ENCODE measurements around the gene MAN1A1.
"Not testable (repeated sequence)": the region's sequence is repeated elsewhere in the genome, so short reads cannot be mapped to it uniquely, and the experiment has no call there.

MAN1A1 gene

GRCh38 chr6:119303164-119303887, 46.2 kb downstream of the MAN1A1 start:
- no peak for DNase-seq (ENCODE audit: low spot score)

DNA sequence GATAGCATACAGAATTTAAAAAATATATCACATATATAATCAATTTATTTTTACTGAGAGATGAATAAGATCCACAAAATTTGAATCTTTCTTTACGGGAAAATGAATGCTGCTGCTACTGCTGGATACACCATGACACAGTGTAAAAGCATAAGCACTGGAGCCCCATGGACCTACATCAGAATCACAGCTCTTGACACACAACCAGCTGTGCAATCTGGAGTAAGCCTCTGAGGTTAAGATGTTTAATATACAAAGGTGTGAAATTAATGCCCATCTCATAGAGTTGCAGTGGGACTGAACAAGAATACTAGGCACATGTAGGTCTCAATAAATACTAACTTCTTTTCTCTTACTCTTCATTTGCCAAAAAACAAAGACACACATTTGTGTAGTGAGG, 48.1 kb downstream of the MAN1A1 start:
- DNase-seq (ENCODE audit: low spot score), result no peak

DNA sequence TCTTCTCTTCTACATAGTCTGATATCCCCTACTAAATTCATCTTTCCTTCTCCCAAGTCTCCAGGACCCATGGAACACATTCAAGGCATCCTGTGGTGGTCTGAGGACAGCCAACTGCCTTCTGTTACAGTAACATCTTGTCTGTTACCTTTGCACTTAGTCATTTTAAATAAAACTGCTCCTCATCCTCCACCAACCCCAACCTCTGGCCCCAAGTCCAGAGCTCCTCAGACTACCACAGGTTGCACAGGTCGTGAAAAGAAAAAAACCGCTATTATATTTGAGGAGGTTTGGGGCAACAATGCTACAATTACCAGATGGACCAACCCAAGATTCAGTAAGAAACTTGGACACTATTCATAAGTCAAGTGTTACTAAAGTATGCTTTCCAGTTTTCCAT, 49.9 kb downstream of the MAN1A1 start:
- no peak for DNase-seq (ENCODE audit: low spot score)

GRCh38 chr6:119297049-119297448, 52.5 kb downstream of the MAN1A1 start:
- DNase-seq (ENCODE audit: low spot score), result no peak

DNA sequence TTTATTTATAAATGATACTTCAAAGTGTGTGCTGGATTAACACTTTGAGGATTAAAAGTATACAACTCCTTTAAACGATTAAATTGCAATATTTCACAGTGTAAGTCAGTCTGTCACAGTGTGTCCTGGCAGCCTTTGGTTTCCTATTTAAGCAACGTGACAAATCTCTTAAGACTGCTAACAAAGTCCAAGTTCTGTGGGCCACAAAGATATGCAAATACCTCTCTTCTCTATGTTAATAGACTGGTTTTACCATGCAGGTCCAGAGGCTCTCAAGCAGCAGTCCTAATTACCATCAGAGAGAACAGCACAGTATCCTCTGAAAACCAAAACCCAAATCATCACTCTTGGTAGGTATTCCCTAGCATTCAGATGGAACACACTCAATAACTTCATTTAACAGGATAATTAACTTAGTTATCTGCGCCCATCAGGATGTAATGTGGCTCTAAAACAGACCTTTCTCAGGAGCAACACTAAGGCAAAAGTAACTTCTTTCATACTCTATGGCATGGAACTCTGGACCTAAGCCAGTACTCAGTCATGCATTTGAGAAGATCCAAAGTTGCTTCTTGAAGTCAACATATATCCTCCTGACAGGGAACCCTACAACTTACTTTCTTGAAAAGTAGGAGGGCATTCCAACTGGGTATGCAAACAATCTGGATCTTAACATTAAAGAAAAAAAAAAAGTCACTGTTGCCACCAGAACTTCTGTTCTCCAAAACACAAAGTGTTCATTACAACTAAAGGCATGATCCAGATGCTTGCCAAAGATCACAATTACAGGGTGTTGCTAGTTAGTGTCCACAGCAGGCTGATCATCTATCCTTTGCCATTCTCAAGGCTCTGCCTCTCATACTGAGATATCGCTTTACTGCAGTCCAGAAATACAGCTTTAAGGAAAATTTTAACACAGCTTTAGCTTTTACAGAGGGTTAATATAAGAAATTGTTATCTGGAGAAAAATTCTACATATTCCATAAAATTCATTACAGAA, 53.2 kb downstream of the MAN1A1 start:
- no peak for DNase-seq (ENCODE audit: low spot score)

DNA sequence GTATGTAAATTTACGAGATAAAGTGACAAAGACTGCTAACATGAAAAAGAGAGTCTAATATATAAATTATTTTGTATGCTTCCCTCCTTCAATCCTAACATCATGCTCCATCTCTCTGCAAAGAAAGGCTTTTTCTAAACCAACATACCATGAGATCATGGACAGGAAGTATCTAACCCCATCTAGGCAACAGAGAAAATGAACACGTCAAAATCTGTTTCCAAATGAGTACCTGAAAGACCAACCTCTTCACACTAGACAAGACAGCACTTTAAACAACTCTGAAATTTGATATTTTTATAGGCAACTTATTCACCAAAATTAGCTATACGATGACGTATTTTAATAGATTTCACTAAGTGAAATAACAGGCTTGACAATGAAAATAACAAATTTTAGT, 54.6 kb downstream of the MAN1A1 start:
- no peak for DNase-seq (ENCODE audit: low spot score)

DNA sequence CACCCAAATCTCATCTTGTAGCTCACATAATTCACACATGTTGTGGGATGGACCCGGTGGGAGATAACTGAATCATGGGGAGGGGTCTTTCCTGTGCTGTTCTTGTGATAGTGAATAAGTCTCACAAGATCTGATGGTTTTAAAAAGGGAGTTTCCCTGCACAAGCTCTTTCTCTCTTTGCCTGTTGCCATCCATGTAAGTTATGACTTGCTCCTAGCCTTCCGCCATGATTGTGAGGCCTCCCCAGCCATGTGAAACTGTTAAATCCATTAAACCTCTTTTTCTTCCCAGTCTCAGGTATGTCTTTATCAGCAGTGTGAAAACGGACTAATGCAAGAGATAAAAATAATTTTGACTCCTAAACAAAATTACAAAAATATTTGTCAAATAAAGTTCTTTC, 58.5 kb downstream of the MAN1A1 start:
- not testable (repeated sequence) for DNase-seq (ENCODE audit: low spot score)

DNA sequence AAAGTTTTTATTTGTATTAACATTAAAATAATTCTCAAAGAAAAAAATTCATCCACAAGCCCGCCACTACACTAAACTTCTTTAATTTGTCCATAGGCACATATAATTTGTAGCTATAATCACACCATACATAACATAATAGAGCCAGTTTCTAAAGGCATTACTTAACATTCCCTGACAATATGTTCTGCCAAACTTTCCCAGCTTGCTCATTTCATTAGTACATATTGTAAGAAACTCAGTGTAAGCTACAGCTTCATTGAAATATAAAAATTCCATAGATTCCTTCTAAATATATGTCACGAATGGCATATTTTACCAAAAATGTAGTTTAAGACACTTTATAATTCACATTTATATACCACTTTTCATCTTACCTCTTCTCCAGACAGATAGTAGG, 59.3 kb downstream of the MAN1A1 start:
- DNase-seq (ENCODE audit: low spot score), result no peak

GRCh38 chr6:119289651-119290050, 59.9 kb downstream of the MAN1A1 start:
- no peak for DNase-seq (ENCODE audit: low spot score)

GRCh38 chr6:119285908-119286625, 63.5 kb downstream of the MAN1A1 start:
- no peak for DNase-seq (ENCODE audit: low spot score)

DNA sequence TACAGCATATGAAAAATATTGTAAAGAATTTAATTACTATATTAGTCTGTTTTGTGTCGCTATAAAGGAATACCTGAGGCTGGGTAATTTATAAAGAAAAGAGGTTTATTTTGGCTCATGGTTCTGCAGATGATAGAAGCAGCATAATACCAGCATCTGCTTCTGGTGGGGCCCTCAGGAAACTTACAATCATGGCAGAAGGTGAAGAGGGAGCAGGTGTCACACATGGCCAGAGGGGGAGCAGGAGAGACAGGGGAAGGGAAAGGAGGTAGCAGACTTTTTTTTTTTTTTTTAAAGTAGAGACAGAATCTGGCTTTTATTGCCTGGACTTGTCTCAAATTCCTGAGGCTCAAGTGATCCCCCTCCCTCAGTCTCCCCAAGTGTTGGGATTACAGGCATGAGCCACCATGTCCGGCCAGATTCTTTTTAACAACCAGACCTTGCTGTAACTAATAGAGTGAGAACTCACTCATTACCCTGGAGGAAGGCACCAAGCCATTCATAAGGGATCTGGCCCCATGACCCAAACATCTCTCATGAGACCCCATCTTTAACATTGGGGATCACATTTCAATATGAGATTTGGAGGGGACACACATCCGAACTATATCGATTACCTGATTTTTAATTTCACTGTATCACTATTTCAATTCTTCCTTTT, 64.6 kb downstream of the MAN1A1 start:
- no peak for DNase-seq (ENCODE audit: low spot score)

- DNase-seq (ENCODE audit: low spot score), result no peak
Measured at GRCh38 chr6:119283979-119284545, 65.5 kb downstream of the MAN1A1 start.

DNA sequence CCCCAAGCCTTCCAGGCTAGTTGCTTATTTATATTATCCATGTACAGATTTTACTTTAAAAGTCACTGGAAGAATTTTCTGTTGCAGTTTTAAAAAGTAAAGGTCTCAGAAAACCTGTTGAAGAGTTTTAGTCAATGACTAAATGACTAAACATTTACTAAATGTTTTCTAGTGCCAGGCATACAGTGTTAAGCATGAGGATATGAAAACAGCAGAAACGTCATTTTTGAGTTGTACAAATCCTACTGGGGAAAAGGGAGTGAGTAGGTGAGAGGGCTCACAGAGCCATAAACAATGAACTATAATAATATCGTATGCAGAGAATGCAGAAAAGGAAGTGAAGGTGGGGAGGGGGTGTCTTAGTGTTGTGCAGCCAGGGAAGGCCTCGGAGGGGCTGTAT, 66.3 kb downstream of the MAN1A1 start:
- DNase-seq (ENCODE audit: low spot score), result no peak

DNA sequence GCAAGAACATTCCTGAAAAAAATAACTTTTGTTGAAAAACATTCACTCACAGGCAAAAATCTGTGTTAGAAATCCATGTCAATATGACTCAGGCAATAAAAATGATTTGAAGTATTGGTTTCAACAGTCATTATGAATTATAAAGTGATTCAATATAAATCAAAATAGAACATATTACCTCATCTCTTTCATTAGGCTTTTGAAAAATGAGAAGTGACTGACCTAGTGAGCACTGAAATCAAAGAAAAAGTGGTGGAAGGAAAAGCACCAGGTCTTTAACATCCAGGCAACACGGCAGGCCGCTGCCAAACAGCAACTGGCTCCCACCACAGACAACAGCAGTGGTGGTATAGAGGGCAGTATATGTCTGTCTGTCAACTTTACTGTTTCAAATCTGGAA, 68.9 kb downstream of the MAN1A1 start:
- DNase-seq (ENCODE audit: low spot score), result no peak

- DNase-seq (ENCODE audit: low spot score), result no peak
Measured at GRCh38 chr6:119280080-119280479, 69.5 kb downstream of the MAN1A1 start.

DNA sequence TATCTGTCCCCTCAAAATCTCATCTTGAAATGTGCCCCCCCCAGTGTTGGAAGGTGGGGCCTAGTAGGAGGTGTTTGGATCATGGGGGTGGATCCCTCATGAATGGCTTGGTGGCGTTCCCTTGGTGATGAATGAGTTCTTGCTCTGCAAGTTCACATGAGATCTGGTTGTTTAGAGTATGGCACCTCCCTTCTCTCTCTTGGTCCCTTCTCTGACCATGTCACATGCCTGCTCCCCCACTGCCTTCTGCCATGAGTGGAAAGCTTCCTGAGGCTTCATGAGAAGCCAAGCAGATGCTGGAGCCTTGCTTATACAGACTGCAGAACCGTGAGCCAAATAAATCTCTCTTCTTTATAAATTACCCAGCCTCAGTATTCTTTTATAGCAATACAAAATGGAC, 70.9 kb downstream of the MAN1A1 start:
- no peak for DNase-seq (ENCODE audit: low spot score)

- no peak for DNase-seq (ENCODE audit: low spot score)
Measured at GRCh38 chr6:119277052-119277451, 72.5 kb downstream of the MAN1A1 start.

DNA sequence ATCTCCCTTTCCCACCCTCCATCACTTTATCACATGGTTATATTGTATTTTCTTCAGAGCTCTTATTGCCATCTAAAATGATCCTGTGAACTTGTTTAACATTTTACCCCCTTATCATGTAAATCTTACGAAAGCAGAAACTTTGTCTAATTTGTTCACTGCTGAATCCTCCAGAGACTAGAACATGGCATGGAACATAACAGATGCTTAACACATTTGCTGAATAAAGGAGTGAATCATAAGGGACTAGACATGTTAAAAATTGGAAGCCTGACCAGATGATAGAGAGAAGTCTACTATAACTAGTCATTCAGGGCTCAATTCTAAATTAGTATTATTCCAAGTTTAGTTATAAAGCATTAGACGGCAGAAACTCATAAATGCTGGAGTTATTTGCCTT, 73.3 kb downstream of the MAN1A1 start:
- no peak for DNase-seq (ENCODE audit: low spot score)

- no peak for DNase-seq (ENCODE audit: low spot score)
Measured at GRCh38 chr6:119274197-119274595, 75.4 kb downstream of the MAN1A1 start.

GRCh38 chr6:119273272-119274196, 76.0 kb downstream of the MAN1A1 start:
- DNase-seq (ENCODE audit: low spot score), result no peak

DNA sequence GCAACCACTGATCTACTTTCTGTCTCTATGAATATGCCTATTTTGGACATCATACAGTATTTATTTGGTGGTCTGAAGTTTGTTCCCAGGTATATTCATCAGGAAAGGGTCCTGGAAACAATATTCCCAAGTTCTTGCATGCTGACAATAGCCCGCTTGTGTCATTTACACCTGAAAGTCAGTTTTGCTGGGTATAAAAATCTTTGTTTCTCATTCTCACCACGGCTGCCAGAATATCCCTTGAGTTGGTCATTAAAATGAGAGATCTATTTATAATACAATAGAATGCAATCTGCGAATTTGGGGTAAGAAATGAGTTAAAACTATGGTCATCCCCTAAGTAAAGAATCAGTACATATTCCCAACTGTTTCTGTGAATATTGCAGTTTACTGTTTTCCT, 79.0 kb downstream of the MAN1A1 start:
- DNase-seq (ENCODE audit: low spot score), result no peak
